Ovary (tissue), 9 donors: ENCODE measurements around the gene SMURF1. TPM values are rescaled to one million over a fixed set of nuclear protein-coding genes. Genes with fewer than 3 reads are reported as not detected.

Source experiments
- DNase-seq, 5 donors: peaks; one replicate each; pipeline ENCODE4 v3.0.0-alpha.2; 2019 to 2020
- H3K27ac ChIP-seq, 2 donors: fragments of 200-600 bp; one replicate each; pipeline versions ENCODE4 v1.5.1 to v1.8.0; 2019 to 2022
- H3K27me3 ChIP-seq: fragments of 200-600 bp; one replicate; pipeline ENCODE4 v1.8.0; 2022
- H3K36me3 ChIP-seq: fragments of 200-600 bp; sonication (generic); one replicate; pipeline ENCODE4 v1.5.1; 2019
- H3K4me1 ChIP-seq: one replicate; pipeline ENCODE4 v1.8.1; 2013; ENCODE audit warnings: mild to moderate bottlenecking, moderate library complexity; ENCODE audit not compliant: insufficient read depth
- H3K4me3 ChIP-seq: fragments of 200-600 bp; sonication (generic); one replicate; pipeline ENCODE4 v1.5.1; 2017
- H3K9me3 ChIP-seq, 2 donors: fragments of 200-600 bp in 1 of 2; sonication (generic) in 1 of 2; one replicate each; pipeline versions ENCODE4 v1.5.1 to v1.8.1; 2013 to 2019; ENCODE audit warnings: mild to moderate bottlenecking in 1 of 2, moderate library complexity in 1 of 2
- CTCF ChIP-seq, 3 donors: fragments of 450-650 bp in 2 of 3; fragments of 200-600 bp in 1 of 3; IDR thresholded peaks; one replicate each; pipeline versions ENCODE4 v1.5.1 to v1.8.0; 2016 to 2022; ENCODE audit warnings: antibody characterized with exemption in 3 of 3, mild to moderate bottlenecking in 1 of 3
- EP300 ChIP-seq: sonication (generic); formaldehyde crosslinking; IDR thresholded peaks from one replicate; pipeline ENCODE4 v1.6.1; 2017; ENCODE audit warnings: antibody characterized with exemption
- POLR2A ChIP-seq: fragments of 450-650 bp; IDR thresholded peaks from one replicate; pipeline ENCODE4 v1.6.1; 2017; ENCODE audit warnings: antibody characterized with exemption, mild to moderate bottlenecking, moderate library complexity
- WGBS, 3 donors: extraction: QIAGEN DNeasy Blood & Tissue Kit in 1 of 3; methylation state at CpG; one replicate each; pipeline versions ENCODE4 v1.1.5 to v1.1.7; 2013 to 2017; 5-methylcytosine and 5-hydroxymethylcytosine counted together
- intact Hi-C, 4 donors: fragments of 100-400 bp; cut with DNase I; formaldehyde crosslinking; loops; one replicate each; pipeline versions ENCODE4 v1.11.0 to v1.15.1; 2022 to 2023
- polyA plus RNA-seq, 2 donors: library from polyadenylated mRNA; stranded (reverse); fragments of 200-250 nt in 1 of 2; fragments of 350-450 nt in 1 of 2; fragmentation: Illumina TruSeq in 1 of 2; extraction: RNeasy Lipid Tissue Mini Kit (QIAGEN cat#74804) in 1 of 2; gene quantifications; one replicate each; pipeline ENCODE4 v1.2.3, GENCODE V29; 2013 to 2014
- total RNA-seq, 7 donors: library from RNA; depleted of rRNA in 2 of 7; stranded (reverse); fragments of >200 nt in 2 of 7; fragmentation: NEBNext Ultra II Directional in 3 of 7; extraction: Animal tissue kit (Norgen Biotek cat#: 25700) in 3 of 7; gene quantifications; one replicate each; pipeline versions ENCODE4 v1.1.0 to v1.2.4, GENCODE V29; 2016 to 2023
- donor health status: DM: no; HTN: no; CAD: no; lungs with moderate emphysema.
- donor health status: DM: no; HTN: no; CAD: no.
- donor health status: Bipolar disorder and iron deficiency.
- donor health status: DM: yes; HTN: yes; CAD: no.
- donor health status: DM: no; HTN: no; CAD: no.
- donor health status: DM: yes; HTN: yes; CAD: no.

Gene SMURF1
- total and polyA plus RNA-seq, 9 donors, result 15.1 to 40.3 (median 27.2) TPM

GRCh38 chr7:99188221-99188620 lies 44.3 kb upstream of the SMURF1 start:
- intact Hi-C loops, result no loop called here
- Histone ChIP-seq H3K27ac (no peak overlapping the region), H3K27me3 (no peaks in the 10 kb centered on the region), H3K9me3 (no peaks in the 10 kb centered on the region), H3K4me3 (no peak overlapping the region), H3K36me3 (no peaks in the 10 kb centered on the region), H3K4me1 (no peaks in the 10 kb centered on the region)
- TF ChIP-seq EP300 (no peak), POLR2A (no peak), CTCF (IDR thresholded peaks at IDR 0.05) (no peak)
- 91 to 96% (median 95%) methylated on average over 15 of the region's 15 CpGs for WGBS, 3 donors
- DNase-seq, result no peak

- Histone ChIP-seq H3K27me3 (no peaks in the 10 kb centered on the region), H3K4me1 (no peaks in the 10 kb centered on the region), H3K36me3 (no peaks in the 10 kb centered on the region), H3K9me3 (no peaks in the 10 kb centered on the region), H3K4me3 (no peak overlapping the region), H3K27ac (no peak overlapping the region)
- intact Hi-C loops, result no loop called here
- no peak for TF ChIP-seq CTCF (IDR thresholded peaks at IDR 0.05)
- 72 to 80% (median 78%) methylated on average over 15 of the region's 15 CpGs for WGBS, 3 donors
- no peak for DNase-seq
These were observed 40.8 kb upstream of the SMURF1 start for GRCh38 chr7:99184532-99185218.

- TF ChIP-seq POLR2A, result no peak
- TF ChIP-seq CTCF (IDR thresholded peaks at IDR 0.05), result no peak
- no peak for TF ChIP-seq EP300
- Histone ChIP-seq H3K4me1 (no peaks in the 10 kb centered on the region), H3K9me3 (no peaks in the 10 kb centered on the region), H3K27ac (no peak overlapping the region), H3K36me3 (no peaks in the 10 kb centered on the region), H3K4me3 (no peak overlapping the region), H3K27me3 (no peaks in the 10 kb centered on the region)
- WGBS, 3 donors, result 78 to 91% (median 84%) methylated on average over 12 of the region's 12 CpGs
- intact Hi-C loops, result no loop called here
- DNase-seq, result no peak
These were observed 36.3 kb upstream of the SMURF1 start for GRCh38 chr7:99180067-99180650.

- H3K36me3 ChIP-seq, result no peaks in the 10 kb centered on the region
- H3K4me3 ChIP-seq, result no peak overlapping the region
- H3K9me3 ChIP-seq, result no peaks in the 10 kb centered on the region
- 83 to 87% (median 85%) methylated on average over 10 of the region's 10 CpGs for whole genome bisulfite sequencing, 3 donors
- H3K27me3 ChIP-seq, result no peaks in the 10 kb centered on the region
- no peak for DNase-seq
- no peak for TF ChIP-seq CTCF (IDR thresholded peaks at IDR 0.05)
- TF ChIP-seq EP300, result no peak
- TF ChIP-seq POLR2A, result no peak
- intact Hi-C loops, result no loop called here
- no peak overlapping the region for H3K27ac ChIP-seq
- no peaks in the 10 kb centered on the region for H3K4me1 ChIP-seq
These were observed 33.3 kb upstream of the SMURF1 start for GRCh38 chr7:99177165-99177564.
